HepG2 (cell line): ENCODE data around the gene NEU1. TPM values are rescaled to one million over a fixed set of nuclear protein-coding genes. Genes with fewer than 3 reads are reported as not detected.

Experiments
- CBFB ChIP-seq: sonication (generic); formaldehyde crosslinking; IDR thresholded peaks from 2 replicates; pipeline ENCODE4 v1.4.0; 2020; ENCODE audit warnings: missing genetic modification reagents
- DMAP1 ChIP-seq: IDR thresholded peaks from 2 replicates; pipeline ENCODE4 v1.6.1; 2016
- EHMT2 ChIP-seq: fragments of 200-600 bp; sonication (generic); IDR thresholded peaks from 2 replicates; pipeline ENCODE4 v1.7.0; 2017; ENCODE audit warnings: antibody characterized with exemption, low read depth, low read length, borderline replicate concordance
- HINFP ChIP-seq: sonication (generic); formaldehyde crosslinking; IDR thresholded peaks from 2 replicates; pipeline ENCODE4 v1.4.0; 2020; ENCODE audit warnings: low read depth, mild to moderate bottlenecking, missing genetic modification reagents
- NCOA1 ChIP-seq: sonication (generic); formaldehyde crosslinking; IDR thresholded peaks from 2 replicates; pipeline ENCODE4 v1.9.0; 2021; ENCODE audit warnings: missing genetic modification reagents
- NKX3-1 ChIP-seq: sonication (generic); formaldehyde crosslinking; IDR thresholded peaks from 2 replicates; pipeline ENCODE4 v1.5.0; 2020; ENCODE audit warnings: missing genetic modification reagents
- NR0B2 ChIP-seq: sonication (generic); formaldehyde crosslinking; IDR thresholded peaks from 2 replicates; pipeline ENCODE4 v1.4.0; 2020; ENCODE audit warnings: mild to moderate bottlenecking, missing genetic modification reagents
- POLR2AphosphoS2 ChIP-seq: IDR thresholded peaks from 2 replicates; pipeline ENCODE4 v1.6.1; 2011; ENCODE audit warnings: low read depth, low read length, improper control_type of control experiment
- SALL1 ChIP-seq: sonication (generic); formaldehyde crosslinking; IDR thresholded peaks from 2 replicates; pipeline ENCODE4 v1.8.0; 2022; ENCODE audit warnings: mild to moderate bottlenecking, missing genetic modification reagents
- TARDBP ChIP-seq: sonication (generic); formaldehyde crosslinking; IDR thresholded peaks from 2 replicates; pipeline ENCODE4 v1.8.0; 2022; ENCODE audit warnings: mild to moderate bottlenecking, missing genetic modification reagents
- TP53 ChIP-seq: sonication (generic); formaldehyde crosslinking; conservative IDR thresholded peaks from 2 replicates; pipeline ENCODE4 v1.4.0; 2020; ENCODE audit warnings: missing genetic modification reagents
- ZBTB38 ChIP-seq: sonication (generic); formaldehyde crosslinking; IDR thresholded peaks from 2 replicates; pipeline ENCODE4 v1.5.1; 2020; ENCODE audit warnings: mild to moderate bottlenecking, missing genetic modification reagents
- ZBTB42 ChIP-seq: sonication (generic); formaldehyde crosslinking; IDR thresholded peaks from 2 replicates; pipeline ENCODE4 v1.5.0; 2020; ENCODE audit warnings: mild to moderate bottlenecking, missing genetic modification reagents
- ZBTB44 ChIP-seq: sonication (generic); formaldehyde crosslinking; IDR thresholded peaks from 2 replicates; pipeline ENCODE4 v1.4.0; 2020; ENCODE audit warnings: missing genetic modification reagents
- ZC3H4 ChIP-seq: sonication (generic); formaldehyde crosslinking; IDR thresholded peaks from 2 replicates; pipeline ENCODE4 v1.4.0; 2020; ENCODE audit warnings: missing genetic modification reagents, borderline replicate concordance
- ZNF142 ChIP-seq: sonication (generic); formaldehyde crosslinking; IDR thresholded peaks from 2 replicates; pipeline ENCODE4 v1.4.0; 2020; ENCODE audit warnings: missing genetic modification reagents
- ZNF441 ChIP-seq: sonication (generic); formaldehyde crosslinking; IDR thresholded peaks from 2 replicates; pipeline ENCODE4 v1.7.0; 2021; ENCODE audit warnings: missing genetic modification reagents, borderline replicate concordance
- ZNF546 ChIP-seq: sonication (generic); formaldehyde crosslinking; conservative IDR thresholded peaks from 2 replicates; pipeline ENCODE4 v1.8.1; 2023; ENCODE audit warnings: mild to moderate bottlenecking, missing genetic modification reagents
- ZNF629 ChIP-seq: sonication (generic); formaldehyde crosslinking; conservative IDR thresholded peaks from 2 replicates; pipeline ENCODE4 v1.5.0; 2020; ENCODE audit warnings: missing genetic modification reagents
- ZNF792 ChIP-seq: IDR thresholded peaks from 2 replicates; pipeline ENCODE4 v1.6.1; 2016
- ZSCAN25 ChIP-seq: sonication (generic); formaldehyde crosslinking; IDR thresholded peaks from 2 replicates; pipeline ENCODE4 v1.8.0; 2022; ENCODE audit warnings: mild to moderate bottlenecking, missing genetic modification reagents
- polyA plus RNA-seq, 8 experiments: library from polyadenylated mRNA; depleted of rRNA in 3 of 8; stranded (reverse) in 7 of 8; unstranded in 1 of 8; fragments of >200 nt; fragmentation: Illumina TruSeq in 4 of 8; extraction: Trizol in 4 of 8; gene quantifications; 2 replicates each; pipeline versions ENCODE4 v1.2.1 to v1.2.3, GENCODE V29; 2011 to 2016; ENCODE audit warnings: low read depth in 4 of 8, missing spikeins in 1 of 8, mixed read lengths in 1 of 8; ENCODE audit not compliant: insufficient read depth in 1 of 8
- total RNA-seq, 5 experiments: library from RNA; depleted of rRNA; stranded (reverse); fragments of >200 nt; fragmentation: Illumina TruSeq; extraction: Trizol; gene quantifications; 2 replicates each; pipeline ENCODE4 v1.2.3, GENCODE V29; 2016; ENCODE audit warnings: low read depth in 1 of 5

NEU1 gene
- total and polyA plus RNA-seq, 2 of the 13 experiments (the other 11 are each of a cell fraction or from before 2014, with no cell fraction given), result 215 to 297 TPM

GRCh38 chr6:31834367-31835250, 28.0 kb downstream of the NEU1 start (continued):
- 0 out of 2 replicates have a peak, but pooled peaks have one; percentile 51 for TF ChIP-seq TP53 (CRISPR knock-in tag)
- TF ChIP-seq ZBTB42 (CRISPR knock-in tag), result peak; percentile 62; the same call in 1 of the 2 replicates
- no peak for TF ChIP-seq EHMT2
- TF ChIP-seq SALL1 (CRISPR knock-in tag), result peak; percentile 63; the same call in 1 of the 2 replicates
- peak; percentile 82; the same call in 1 of the 2 replicates for TF ChIP-seq ZNF441 (CRISPR knock-in tag)
- TF ChIP-seq ZNF792 (CRISPR knock-in tag), result peak; percentile 90
- TF ChIP-seq ZC3H4 (CRISPR knock-in tag), result no peak; the same call in 1 of the 2 replicates
- no peak; the same call in 1 of the 2 replicates for TF ChIP-seq ZSCAN25 (CRISPR knock-in tag)
- TF ChIP-seq NKX3-1 (CRISPR knock-in tag), result peak; percentile 89
- TF ChIP-seq ZBTB38 (CRISPR knock-in tag), result peak; percentile 77
- TF ChIP-seq TARDBP, result peak; percentile 85
- TF ChIP-seq ZNF546 (CRISPR knock-in tag), result no peak; the same call in 1 of the 2 replicates
- peak; percentile 63 for TF ChIP-seq ZNF629 (CRISPR knock-in tag)
- TF ChIP-seq NR0B2 (CRISPR knock-in tag), result peak; percentile 95
- TF ChIP-seq POLR2AphosphoS2, result peak; percentile 90
- TF ChIP-seq DMAP1 (CRISPR knock-in tag), result peak; percentile 88
- TF ChIP-seq HINFP (CRISPR knock-in tag), result peak; percentile 24; the same call in 1 of the 2 replicates
- peak; percentile 70; the same call in 1 of the 2 replicates for TF ChIP-seq CBFB (CRISPR knock-in tag)
- TF ChIP-seq ZBTB44 (CRISPR knock-in tag), result no peak
- peak; percentile 98 for TF ChIP-seq ZNF142 (CRISPR knock-in tag)
- no peak for TF ChIP-seq NCOA1 (CRISPR knock-in tag)
